ENCODE measurements around the gene ABCC9.
"Not testable (repeated sequence)": the region's sequence is repeated elsewhere in the genome, so short reads cannot be mapped to it uniquely, and the experiment has no call there.

Gene ABCC9

DNA sequence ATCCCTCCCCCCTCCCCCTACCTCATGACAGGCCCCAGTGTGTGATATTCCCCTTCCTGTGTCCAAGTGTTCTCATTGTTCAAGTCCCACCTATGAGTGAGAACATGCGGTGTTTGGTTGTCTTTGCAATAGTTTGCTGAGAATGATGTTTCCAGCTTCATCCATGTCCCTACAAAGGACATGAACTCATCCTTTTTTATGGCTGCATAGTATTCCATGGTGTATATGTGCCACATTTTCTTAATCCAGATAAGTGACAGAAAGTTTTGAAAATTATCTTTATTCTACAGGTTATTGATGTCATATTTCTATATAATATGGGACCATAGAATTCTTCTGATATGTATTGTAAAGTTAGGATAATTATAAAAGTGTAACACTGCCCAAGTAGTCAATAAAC, 11.3 kb downstream of the ABCC9 start:
- DNase-seq, result not testable (repeated sequence)

DNA sequence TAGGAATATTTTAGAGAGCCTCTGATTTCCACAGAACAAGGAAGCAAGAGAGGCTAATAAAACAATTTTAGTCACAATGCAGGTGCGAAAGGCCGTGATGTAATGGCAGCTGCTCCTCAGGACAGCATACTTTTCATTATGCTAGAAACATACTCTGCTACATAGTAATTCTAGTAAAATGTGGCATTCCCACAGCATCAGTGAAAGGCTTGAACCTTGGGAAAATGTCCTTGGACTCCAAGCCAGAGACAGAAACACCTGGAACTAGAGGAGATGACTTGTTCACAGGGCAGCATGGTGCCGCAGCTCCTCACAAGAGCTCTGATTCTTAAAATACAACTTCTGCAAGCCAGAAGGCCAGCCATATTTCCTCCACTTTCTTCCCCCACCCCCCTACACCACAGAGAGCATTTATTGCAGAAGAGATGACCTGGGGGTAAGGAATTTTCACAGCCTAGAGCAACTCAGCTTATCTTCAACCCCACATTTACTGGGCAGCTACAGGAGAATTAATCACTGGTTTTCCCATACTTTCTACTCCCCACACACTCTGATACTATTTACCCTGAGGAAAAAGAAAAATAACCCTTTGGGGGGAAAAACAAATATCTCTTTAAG, 15.8 kb downstream of the ABCC9 start:
- DNase-seq, result no peak

DNA sequence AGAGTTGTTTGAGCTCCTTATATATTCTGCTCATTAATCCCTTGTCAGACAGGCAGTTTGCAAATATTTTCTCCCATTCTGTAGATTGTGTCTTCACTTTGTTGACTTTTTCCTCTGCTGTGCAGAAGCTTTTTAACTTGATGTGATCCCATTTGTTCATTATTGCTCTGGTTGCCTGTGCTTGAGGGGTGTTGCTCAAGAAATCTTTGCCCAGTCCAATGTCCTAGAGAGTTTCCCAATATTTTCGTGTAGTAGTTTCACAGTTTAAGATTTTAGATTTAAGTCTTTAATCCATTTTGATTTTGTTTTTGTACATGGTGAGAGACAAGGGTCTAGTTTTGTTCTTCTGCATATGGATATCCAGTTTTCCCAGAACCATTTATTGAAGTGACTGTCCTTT, 19.8 kb downstream of the ABCC9 start:
- no peak for DNase-seq

DNA sequence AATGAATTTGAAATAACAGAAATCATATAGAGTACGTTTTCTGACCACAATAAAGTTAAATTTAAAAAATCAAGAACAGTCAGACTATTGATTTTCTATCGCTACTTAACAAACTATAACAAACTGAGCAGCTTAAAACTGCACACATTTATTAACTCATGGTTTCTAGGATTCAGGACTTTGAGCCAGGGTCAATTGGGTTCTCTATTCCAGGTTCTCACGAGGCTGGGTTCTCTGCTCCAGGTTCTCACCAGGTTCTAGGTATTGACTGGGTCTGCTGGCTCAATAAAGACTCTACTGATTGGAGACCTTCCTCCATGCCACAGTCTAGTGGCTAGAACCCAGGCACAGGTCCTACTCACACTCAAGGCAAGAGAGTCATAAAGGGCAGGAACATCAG, 22.8 kb downstream of the ABCC9 start:
- DNase-seq, result no peak

DNA sequence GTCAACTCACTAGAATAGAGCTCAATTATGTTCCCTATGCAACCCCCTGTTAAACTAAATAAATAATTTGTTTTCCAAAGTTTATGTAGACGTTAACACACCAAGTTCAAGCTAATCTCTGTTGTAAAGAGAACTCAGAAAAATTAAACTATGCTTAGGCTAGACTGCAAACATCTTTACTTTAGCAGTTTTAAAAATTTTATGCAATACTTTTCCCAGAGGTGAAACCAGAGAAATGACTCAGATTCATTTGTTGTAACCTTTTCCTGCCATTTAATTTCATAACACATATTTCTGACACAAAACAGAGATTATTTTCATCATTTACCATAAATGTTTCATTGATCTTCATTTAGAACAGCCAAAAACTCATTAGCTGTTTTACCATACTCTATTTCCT, 27.4 kb downstream of the ABCC9 start:
- no peak for DNase-seq

DNA sequence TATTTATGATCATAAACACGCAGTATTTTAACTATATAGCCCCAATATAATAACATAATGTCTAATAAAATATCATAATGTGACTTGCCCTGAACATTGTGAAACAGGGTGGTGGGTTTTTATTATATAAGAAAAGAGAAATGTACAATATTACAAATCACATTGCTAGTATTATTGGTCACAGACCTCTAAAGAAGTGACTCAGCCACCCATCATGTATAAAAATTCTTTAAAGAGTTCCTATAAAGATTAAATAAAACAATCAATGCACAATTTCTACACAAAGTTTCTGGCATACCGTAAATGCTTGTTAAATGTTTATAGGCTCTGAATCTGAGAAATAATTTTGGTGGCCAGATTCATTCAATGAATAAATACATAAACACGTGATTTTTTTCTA, 28.9 kb downstream of the ABCC9 start:
- no peak for DNase-seq

DNA sequence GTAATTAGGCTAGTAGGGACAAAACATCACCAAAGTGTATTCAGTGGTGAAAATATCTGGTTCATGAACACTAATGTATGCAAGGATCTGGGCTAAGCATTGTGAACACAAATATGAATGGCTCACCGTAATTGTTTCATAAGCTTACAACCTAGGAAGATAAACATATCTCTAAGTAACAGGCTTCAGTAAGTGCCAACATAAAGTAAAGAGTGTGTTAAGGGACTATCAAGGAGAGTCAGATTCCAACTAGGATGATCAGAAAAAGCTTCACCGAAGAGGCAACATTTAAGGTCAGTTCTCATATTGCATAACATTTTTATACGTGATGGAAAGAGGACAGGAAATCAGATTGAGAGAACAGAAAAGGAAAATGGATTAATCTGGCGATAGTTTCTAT, 29.4 kb downstream of the ABCC9 start:
- no peak for DNase-seq

DNA sequence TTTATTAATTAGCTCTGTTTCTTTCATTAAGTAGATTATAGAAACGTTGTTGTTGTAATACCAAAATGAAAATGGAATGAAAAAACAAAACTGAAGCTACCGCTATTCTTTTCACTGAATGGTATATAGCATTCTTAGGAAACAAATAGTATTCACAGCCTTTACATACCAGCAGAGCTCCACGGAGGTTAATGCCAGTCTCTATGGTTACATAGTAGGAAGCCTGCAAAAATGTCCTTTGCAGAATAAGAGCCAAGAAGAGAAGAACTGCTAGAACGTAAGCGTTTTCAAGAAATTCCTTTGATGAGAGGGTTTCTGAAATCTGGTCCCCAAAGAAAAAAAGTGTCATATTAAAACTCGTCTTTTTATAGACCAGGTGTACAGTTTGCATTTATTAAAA, 30.6 kb downstream of the ABCC9 start:
- no peak for DNase-seq

DNA sequence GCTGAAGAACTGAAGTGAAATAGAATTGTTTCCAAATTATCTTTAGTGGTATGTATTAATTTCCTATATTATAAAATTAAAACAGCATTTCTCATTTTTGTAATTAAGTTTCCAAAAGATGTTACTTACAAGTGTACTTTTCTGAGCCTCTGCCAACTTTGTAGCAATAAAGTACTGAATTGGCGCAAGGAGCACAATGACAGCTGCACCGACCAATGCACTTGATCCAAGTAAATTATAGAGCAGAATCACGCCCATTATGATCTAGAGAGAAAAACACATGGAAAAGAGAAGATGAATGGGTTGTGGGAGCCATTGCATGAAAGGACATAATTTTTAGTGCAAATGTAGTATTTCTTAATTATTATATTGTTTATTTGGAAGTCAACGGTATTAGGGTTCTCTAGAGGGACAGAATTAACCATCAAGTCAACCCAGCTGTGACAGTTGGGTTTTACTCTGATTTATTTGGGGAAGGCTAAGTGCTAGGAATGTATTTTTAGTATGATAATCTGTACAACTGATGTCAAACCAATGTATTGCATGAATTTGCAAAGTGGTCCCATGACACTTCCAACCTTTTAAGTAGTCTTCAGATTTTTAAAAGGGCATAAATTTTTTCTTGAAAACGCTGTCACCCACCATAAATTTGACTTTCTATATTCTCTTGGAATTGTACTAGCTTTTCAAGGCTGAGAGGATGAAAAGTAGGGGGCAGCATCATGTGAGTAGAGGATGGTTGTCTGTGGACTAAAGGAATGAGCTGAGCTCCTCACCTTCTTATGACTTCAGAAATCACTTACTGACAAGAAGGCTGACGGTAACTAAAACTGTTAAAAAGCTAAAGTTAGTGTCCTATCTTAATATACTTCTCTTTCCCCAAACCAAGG, 33.0 kb downstream of the ABCC9 start:
- no peak for DNase-seq

DNA sequence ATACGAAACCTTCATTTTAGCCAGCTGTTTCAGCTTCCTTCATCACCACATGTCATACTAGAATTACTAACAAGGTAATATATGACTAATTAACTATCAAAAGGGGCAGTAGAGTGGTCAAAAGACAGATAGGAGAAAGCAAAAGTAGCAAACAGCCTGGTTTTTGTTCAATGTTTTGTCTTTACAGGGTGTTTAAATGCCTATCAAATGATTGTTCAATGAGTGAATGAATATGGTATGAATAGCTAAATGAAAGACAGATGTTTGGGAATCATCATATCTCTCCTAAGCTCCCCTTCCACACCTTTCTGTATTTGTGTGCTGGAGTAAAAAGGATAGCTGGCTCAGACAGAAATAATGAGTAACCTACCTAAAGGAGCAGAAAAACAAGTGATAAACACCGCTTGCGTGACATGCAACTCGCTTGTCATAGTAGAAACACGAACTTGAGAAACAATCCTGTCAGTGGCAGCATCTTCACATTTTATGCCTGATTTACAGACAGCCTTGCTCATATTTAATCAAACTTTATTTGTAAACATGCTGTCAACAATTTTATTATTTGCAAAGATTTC, 34.2 kb downstream of the ABCC9 start:
- DNase-seq, result no peak

DNA sequence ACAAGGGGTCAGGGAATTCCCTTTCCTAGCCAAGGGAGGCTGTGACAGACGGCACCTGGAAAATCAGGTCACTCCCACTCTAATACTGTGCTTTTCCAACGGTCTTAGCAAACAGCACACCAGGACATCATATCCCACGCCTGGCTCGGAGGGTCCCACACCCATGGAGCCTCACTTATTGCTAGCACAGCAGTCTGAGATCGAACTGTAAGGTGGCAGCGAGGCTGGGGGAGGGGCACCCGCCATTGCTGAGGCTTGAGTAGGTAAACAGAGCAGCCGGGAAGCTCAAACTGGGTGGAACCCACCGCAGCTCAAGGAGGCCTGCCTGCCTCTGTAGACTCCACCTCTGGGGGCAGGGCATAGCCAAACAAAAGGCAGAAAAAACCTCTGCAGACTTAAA, 41.7 kb downstream of the ABCC9 start:
- DNase-seq, result not testable (repeated sequence)

DNA sequence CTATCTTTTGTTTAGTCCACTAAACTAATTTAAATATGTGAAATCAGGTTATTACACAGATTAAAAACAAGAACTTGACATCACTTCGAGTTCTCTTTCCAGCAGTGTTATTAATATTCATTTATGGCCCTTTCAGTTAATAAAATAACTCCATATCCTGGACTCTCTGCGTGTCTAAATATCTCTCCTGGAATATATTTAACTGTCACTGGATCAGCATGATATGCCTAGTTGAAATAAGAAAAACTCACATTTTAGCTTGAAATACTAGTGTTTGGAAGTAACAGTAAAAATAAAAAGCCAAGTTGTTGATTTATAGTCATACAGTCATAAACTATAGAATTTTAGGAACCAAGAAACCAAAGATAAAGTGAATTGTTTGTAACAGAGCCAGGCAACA, 45.6 kb downstream of the ABCC9 start:
- DNase-seq, result no peak

DNA sequence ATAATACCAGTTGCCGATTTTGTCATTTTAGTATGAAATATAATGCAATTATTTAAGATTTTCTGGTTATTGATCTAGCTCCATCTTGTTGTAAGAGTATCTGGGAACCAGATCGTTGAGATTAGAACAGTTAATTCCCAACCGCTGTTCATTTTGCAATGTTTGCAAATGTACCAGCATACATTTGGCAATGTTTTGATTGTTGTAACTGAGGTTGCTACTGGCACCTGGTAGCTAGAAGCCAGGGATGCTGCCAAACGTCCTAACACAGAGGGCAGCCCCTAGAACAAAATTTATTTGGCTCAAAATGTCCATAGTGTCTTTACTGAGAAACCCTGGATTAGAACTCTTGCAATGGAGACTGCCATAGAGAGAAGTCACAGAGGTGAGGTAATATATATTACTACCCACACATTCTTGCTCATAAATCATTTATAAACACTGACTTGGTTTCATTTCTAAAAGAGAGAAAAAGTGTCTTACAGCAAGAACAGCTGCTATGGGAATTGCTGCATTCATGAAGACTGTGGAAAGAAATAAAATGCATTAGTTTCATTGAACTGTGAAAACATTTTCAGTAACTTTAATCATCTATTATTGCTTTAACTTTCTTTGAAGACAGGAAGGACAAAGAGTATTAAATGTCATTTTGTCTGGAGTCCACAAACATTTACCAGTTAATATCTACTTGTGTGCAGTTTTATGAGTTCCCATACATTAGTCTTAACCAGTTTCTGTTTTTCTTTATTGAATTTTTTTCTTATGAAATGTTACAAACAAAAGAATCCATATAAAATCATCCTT, 46.2 kb downstream of the ABCC9 start:
- no peak for DNase-seq

DNA sequence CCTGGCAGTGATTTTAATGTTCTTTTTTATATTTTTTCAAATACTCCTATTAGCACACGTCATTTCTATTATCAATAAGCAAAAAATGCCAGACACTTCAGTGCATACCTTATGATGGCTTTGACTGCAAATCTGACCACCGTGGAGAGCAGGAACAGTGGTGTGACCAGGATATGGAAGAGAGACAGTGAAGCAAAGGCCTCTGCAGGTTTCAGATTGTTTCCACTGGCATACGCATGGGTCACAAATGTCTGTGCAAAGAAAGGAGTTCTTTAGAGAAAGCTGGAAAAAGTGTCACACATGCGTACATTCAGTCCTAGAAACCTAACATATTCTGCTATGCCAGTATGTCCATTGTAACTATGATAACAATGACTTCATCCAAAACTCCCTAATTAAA, 47.3 kb downstream of the ABCC9 start:
- DNase-seq, result no peak

DNA sequence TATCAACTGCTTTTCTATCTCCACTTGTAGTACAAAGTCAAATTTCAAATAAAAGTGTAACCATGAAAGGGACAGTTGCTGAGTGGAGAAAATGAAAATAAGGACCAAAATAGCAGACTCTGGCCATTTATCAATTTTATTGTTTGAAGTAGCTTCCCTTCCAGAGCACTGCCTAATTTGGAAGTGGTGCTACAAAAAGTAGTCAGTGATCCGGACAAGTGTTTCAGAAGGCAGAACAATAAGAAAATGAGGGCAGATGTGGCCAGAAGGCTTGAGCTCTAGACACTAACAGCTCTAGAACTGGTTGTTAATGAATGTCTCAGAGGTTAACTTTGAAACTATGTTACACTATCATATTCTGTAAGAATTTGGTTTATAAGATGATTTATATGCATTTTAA, 48.9 kb downstream of the ABCC9 start:
- no peak for DNase-seq

DNA sequence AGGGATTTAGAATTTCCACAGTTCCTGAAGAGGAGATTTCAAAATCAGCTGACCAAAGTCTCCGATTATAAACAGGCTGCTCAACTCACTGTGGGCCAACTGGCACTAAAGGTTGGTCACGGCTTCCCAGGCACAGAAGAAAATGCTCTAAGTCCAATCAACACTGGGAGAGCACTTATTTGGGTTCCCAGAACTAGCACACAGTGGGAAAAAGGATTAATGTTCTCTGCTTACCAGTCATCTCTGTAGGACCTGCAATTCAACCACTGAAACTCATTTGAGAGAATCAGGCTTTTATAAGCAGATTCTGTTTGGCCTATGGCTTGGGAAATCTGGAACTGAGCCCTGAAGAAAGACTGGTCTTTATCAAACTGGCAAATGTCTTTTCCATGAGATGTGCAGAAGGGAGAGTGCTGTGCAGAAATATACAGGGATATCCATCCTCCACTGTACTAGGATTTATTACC, 49.4 kb downstream of the ABCC9 start:
- peak in 1 of 2 donors; percentile 15 for DNase-seq

DNA sequence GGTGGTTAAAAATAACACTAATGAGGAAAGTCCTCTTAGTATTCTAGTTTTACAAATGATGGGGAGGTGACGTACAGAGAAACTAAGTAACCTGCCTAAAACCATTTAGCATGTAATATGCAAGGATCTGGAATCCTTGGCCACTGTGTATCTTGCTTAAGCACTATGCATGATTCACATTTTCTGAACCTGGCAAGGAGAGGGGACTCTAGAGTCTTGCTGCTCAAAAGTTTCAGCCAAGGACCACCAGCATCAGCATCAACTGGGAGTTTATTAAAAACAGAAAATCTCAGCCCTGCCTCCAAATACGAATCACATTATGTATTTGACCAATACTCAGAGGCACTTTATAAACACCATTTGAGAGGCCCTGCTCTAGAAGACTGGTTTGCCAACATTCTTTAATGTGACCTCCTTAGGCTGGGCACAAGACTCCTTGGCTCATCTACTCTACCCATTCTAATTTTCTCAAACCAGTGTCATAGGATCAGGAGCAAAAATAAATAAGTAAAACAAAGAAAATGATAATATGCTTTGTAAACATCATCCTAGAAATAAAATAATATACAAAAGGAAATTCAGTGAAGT, 52.9 kb downstream of the ABCC9 start:
- no peak for DNase-seq

DNA sequence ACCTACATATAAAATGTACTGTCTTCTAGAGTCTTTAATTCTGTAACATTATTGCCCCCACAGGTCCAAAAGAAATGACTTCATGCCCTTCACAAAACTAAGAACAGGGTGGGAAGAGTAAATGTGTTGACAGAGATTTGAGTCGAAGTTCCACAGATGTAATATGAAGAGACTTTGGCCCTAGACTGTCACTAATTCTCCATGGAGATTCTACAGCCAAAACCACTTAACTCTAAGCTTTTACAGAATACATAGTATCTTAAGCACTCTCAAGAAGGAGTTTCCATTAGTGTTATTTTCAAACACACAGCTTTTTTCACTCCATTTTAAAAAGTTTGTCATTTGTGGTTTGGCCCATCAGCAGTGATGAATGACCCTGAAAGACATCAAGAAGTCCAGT, 56.3 kb downstream of the ABCC9 start:
- DNase-seq, result no peak

DNA sequence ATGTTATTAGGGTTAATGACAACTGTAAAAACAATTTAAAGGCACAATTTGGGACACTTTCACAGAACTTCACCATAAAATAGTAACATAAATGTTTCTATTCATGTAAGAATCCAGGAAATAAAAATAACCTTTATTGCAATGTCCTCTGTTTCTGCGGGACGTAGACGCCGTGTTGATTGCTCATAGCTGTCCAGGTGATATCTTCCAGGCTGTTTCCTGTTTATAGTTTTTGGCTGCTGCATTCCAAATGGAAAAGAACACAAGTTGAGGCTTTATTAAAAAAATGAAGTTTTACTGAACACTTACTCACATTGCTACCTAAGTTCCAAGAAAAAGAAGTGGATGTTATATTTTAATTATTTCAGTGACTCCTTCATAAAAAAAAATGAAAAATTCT, 58.6 kb downstream of the ABCC9 start:
- DNase-seq, result no peak

DNA sequence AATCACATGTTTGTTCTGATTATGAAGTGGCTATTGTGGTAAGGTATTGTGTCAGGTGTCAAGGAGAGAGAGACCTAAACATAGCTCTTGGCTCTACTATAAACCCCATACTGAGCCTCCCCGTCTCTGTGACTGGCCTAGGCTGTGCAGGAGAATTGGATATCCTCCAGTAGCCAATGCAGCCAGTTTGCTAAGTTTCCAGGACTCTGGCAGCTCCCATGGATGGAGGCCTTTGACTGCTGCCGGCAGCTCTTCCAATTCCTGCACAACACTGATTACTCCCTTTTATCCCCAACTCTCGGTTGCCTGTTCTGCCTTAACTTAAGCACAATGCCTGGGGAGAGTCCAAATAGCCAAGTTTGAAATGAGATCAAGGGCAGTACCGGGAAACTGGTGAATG, 59.3 kb downstream of the ABCC9 start:
- peak; percentile 1 to 17 for DNase-seq

DNA sequence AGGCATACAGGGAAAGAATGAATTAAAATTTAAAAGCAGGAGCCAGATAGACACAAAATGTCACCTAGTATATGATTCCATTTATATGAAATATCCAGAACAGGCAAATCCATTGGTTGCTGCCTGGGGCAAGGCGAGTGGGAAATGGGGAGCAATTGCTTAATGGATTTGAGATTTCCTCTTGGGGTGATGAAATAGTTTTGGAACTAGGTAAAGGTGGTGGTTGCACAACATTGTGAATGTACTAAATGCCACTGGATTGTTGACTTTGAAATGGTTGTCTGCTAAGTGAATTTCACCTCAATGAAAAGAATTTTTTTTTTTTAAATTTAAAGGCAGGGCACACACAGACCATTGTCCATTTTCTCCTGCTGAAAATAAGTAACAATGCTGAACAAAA, 61.9 kb downstream of the ABCC9 start:
- DNase-seq, result no peak

DNA sequence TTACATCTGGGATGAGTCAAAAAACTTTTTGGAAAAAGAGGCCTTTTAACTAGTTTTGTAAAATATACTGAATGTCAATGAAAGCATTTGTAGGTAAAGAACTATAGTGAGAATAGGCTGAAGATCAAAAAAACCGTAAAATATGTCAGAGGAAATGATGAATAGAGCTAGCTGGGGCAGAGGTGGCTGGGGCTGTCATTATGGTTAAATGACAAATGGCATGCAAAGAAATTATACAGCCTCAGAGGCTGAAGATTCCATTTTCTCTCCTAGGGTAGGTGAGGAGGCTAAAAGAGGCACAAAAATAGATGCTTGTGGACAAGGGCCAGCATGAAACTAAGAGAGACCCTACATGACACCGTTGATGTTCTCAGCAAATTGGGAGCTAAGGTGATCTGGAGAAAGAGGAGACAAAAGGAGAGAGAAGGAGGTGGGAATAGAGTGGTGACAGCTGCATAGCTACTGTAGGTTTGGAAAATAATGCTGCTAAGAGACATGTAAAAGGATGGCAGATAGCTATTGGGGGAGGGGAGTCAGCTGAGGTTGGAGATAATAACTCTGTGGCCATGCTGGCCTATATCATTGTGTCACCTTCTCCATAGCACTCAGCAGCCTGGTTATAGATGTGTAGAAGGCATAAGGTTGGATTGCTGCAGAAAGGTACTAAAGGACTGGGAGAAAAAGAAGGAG, 63.8 kb downstream of the ABCC9 start:
- DNase-seq, result no peak
